Calu3 (cell line): ENCODE measurements around the gene PCDH9. TPM values are rescaled to one million over a fixed set of nuclear protein-coding genes. Genes with fewer than 3 reads are reported as not detected.

Experiments
- BruUV-seq: library from RNA; stranded (reverse); fragments of 400-500 nt; replicated peaks from 2 replicates; lab custom pipeline; 2021; lab: Mats Ljungman, UMichigan
- CTCF ChIA-PET: fragments of 300-600 bp; sonication (Branson Sonifier 250); formaldehyde crosslinking; loops from one replicate; lab custom pipeline; 2022; ENCODE audit warnings: antibody characterized with exemption; lab: Charles Lee
- DNase-seq: peaks from one replicate; pipeline ENCODE4 v3.0.0; 2022
- H3K27ac Mint-ChIP-seq: one replicate; pipeline ENCODE4 v1.8.0; 2022; ENCODE audit warnings: mixed read lengths; ENCODE audit not compliant: unreplicated experiment
- H3K27me3 Mint-ChIP-seq: one replicate; pipeline ENCODE4 v1.8.0; 2022; ENCODE audit warnings: mixed read lengths; ENCODE audit not compliant: unreplicated experiment
- H3K36me3 Mint-ChIP-seq: one replicate; pipeline ENCODE4 v1.8.0; 2022; ENCODE audit warnings: mild to moderate bottlenecking, moderate library complexity, mixed read lengths; ENCODE audit not compliant: insufficient read depth, unreplicated experiment
- H3K4me1 Mint-ChIP-seq: one replicate; pipeline ENCODE4 v1.8.0; 2022; ENCODE audit warnings: mild to moderate bottlenecking, low read depth, mixed read lengths; ENCODE audit not compliant: unreplicated experiment
- H3K4me3 Mint-ChIP-seq: one replicate; pipeline ENCODE4 v1.8.0; 2022; ENCODE audit warnings: mild to moderate bottlenecking, low read depth, moderate library complexity, mixed read lengths; ENCODE audit not compliant: unreplicated experiment
- H3K9me3 Mint-ChIP-seq: one replicate; pipeline ENCODE4 v1.8.0; 2022; ENCODE audit warnings: low read depth, mixed read lengths; ENCODE audit not compliant: unreplicated experiment
- CTCF ChIP-seq: fragments of 200-600 bp; IDR thresholded peaks from one replicate; pipeline ENCODE4 v1.8.0; 2022; ENCODE audit warnings: antibody characterized with exemption; ENCODE audit not compliant: unreplicated experiment
- intact Hi-C: fragments of 100-400 bp; cut with micrococcal nuclease; formaldehyde crosslinking; loops from one replicate; pipeline ENCODE4 v1.10.0; 2022; ENCODE audit not compliant: unreplicated experiment
- total RNA-seq: library from RNA; stranded (reverse); gene quantifications from 2 replicates; pipeline ENCODE4 v1.2.3, GENCODE V29; 2022

Gene PCDH9
- total RNA-seq, 1 experiment from 2014 or later: 1.3 TPM

GRCh38 chr13:67228031-67228430, 2.1 kb downstream of the PCDH9 start:
- CTCF ChIA-PET: no interaction called here
- H3K4me1 Mint-ChIP-seq: no peaks in the 10 kb centered on the region
- H3K36me3 Mint-ChIP-seq: peaks cover 7% of the 10 kb centered on the region
- no peak overlapping the region for H3K4me3 Mint-ChIP-seq
- no peak overlapping the region for H3K27ac Mint-ChIP-seq
- no peak for TF ChIP-seq CTCF
- no peak for DNase-seq
- H3K9me3 Mint-ChIP-seq: no peaks in the 10 kb centered on the region
- BruUV-seq: no TSS peak
- intact Hi-C loops: loop anchor here (10.0 kb wide), 1 partner anchor 543 kb away; no protein-coding TSS in a partner anchor
- H3K27me3 Mint-ChIP-seq: no peaks in the 10 kb centered on the region

- BruUV-seq: no TSS peak
- H3K4me3 Mint-ChIP-seq: no peak overlapping the region
- DNase-seq: no peak
These were observed 2.8 kb downstream of the PCDH9 start for GRCh38 chr13:67227131-67227983.

GRCh38 chr13:67226696-67227095, 3.4 kb downstream of the PCDH9 start:
- intact Hi-C loops: loop anchor here (10.0 kb wide), 1 partner anchor 542 kb away; no protein-coding TSS in a partner anchor
- Mint-ChIP-seq H3K36me3 (peaks cover 7% of the 10 kb centered on the region), H3K9me3 (no peaks in the 10 kb centered on the region), H3K4me3 (no peak overlapping the region), H3K4me1 (no peaks in the 10 kb centered on the region), H3K27ac (no peak overlapping the region), H3K27me3 (no peaks in the 10 kb centered on the region)
- no peak for TF ChIP-seq CTCF
- BruUV-seq: no TSS peak
- CTCF ChIA-PET: interaction anchor here (0.6 kb wide), 1 partner anchor 658 kb away, joined by 7 read pairs; no protein-coding TSS in a partner anchor
- DNase-seq: no peak

More at GRCh38 chr13:67227131-67227983, 2.8 kb downstream of the PCDH9 start:
- no peaks in the 10 kb centered on the region for H3K4me1 Mint-ChIP-seq
- no peaks in the 10 kb centered on the region for H3K9me3 Mint-ChIP-seq
- CTCF ChIA-PET: no interaction called here
- no peaks in the 10 kb centered on the region for H3K27me3 Mint-ChIP-seq
- no peak overlapping the region for H3K27ac Mint-ChIP-seq
- TF ChIP-seq CTCF: no peak
- intact Hi-C loops: loop anchor here (10.0 kb wide), 1 partner anchor 543 kb away; no protein-coding TSS in a partner anchor
- H3K36me3 Mint-ChIP-seq: peaks cover 7% of the 10 kb centered on the region

GRCh38 chr13:67225252-67226159, 4.6 kb downstream of the PCDH9 start:
- Mint-ChIP-seq H3K27me3 (no peaks in the 10 kb centered on the region), H3K36me3 (no peaks in the 10 kb centered on the region)
- CTCF ChIA-PET: interaction anchor here (1.4 kb wide), 1 partner anchor 606 kb away, joined by 3 read pairs; no protein-coding TSS in a partner anchor

More at GRCh38 chr13:67225252-67226159, 4.6 kb downstream of the PCDH9 start:
- no peak for DNase-seq
- no peaks in the 10 kb centered on the region for H3K9me3 Mint-ChIP-seq
- no peaks in the 10 kb centered on the region for H3K4me1 Mint-ChIP-seq
- no peak for TF ChIP-seq CTCF
- BruUV-seq: no TSS peak
- no peak overlapping the region for H3K27ac Mint-ChIP-seq
- no peak overlapping the region for H3K4me3 Mint-ChIP-seq
- intact Hi-C loops: loop anchor here (10.0 kb wide), 1 partner anchor 541 kb away; no protein-coding TSS in a partner anchor
